ENCODE data around the gene RHOXF2B. TPM values are rescaled to one million over a fixed set of nuclear protein-coding genes. Genes with fewer than 3 reads are reported as not detected.
"Not testable (repeated sequence)": the region's sequence is repeated elsewhere in the genome, so short reads cannot be mapped to it uniquely, and the experiment has no call there.

The RHOXF2B gene
- total and polyA plus RNA-seq, 2 donors (not counting 1 experiment from before 2014, with no cell fraction given), result 0.02 TPM; not detected in 1

- DNase-seq (ENCODE audit: low read depth in 2 of 2), result no peak
- Histone ChIP-seq H4K20me1 (ENCODE audit: control insufficient read depth, extremely low read depth, insufficient read depth, low read length) (no peaks in the 10 kb centered on the region), H3K36me3 (ENCODE audit: control insufficient read depth, insufficient read depth, low read length) (no peaks in the 10 kb centered on the region), H3K4me2 (ENCODE audit: extremely low read depth, insufficient read depth, low read length) (no peak overlapping the region), H3K9me3 (ENCODE audit: control insufficient read depth, insufficient read depth, low read depth, low read length) (no peaks in the 10 kb centered on the region), H3K79me2 (ENCODE audit: control insufficient read depth, insufficient read depth, low read length) (no peaks in the 10 kb centered on the region), H3K4me3 (replicated peaks in 1 of 4; ENCODE audit: control extremely low read depth in 1 of 4, insufficient read depth in 1 of 4, low read depth in 3 of 4, low read length in 4 of 4) (no peak overlapping the region), H3K4me1 (ENCODE audit: control insufficient read depth, extremely low read depth, insufficient read depth, low read length) (no peaks in the 10 kb centered on the region), H3K9ac (ENCODE audit: insufficient read depth, low read length) (no peak overlapping the region), H2AFZ (ENCODE audit: low read length) (no peak overlapping the region), H3K27ac (ENCODE audit: insufficient read depth, low read length) (no peak overlapping the region), H3K27me3 (ENCODE audit: control insufficient read depth, insufficient read depth, low read length) (no peaks in the 10 kb centered on the region)
- no peak for TF ChIP-seq EZH2 (IDR thresholded peaks at IDR 0.05; ENCODE audit: low read length, missing control alignments)
- TF ChIP-seq CTCF (conservative IDR thresholded peaks at IDR 0.05 in 1 of 2, IDR thresholded peaks at IDR 0.05 in 1 of 2; ENCODE audit: low read depth in 1 of 2, low read length in 2 of 2), result no peak
These were observed 12.7 kb upstream of the RHOXF2B start for GRCh38 chrX:120090208-120090607.

DNA sequence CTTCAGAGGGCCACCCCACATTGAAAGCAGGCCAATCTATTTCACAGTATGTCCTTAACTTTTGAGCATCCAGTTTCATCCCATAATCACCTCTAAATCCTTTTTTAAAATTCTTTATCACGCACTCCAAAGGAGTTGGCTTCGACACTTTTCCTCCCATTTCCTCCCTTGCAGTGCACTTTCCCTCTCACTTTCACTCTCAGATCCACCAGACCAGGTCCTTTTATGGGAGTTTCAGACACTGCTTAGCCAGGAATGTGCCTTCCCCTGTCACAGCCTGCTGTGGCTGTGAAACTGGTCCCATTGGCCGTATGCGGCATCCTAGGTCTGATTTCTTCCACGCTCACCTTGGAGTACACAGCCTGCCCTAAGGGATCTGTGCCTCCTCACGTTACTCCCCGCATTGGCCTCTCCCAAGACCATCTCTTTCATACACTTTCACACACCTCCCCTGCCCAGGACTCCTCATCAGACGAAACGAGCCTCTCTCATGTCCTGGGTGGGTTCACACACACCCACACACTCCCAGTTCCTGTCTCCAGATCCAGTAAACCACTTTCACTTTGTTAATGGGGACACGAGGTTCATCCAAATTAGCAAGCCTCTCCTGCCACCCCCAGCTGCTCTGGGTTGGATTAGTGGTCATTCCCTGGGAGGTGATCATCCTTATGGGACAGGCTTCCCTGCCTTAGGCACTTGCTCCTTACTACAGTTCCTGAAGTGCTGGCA is 10.0 kb upstream of the RHOXF2B start:
- no peaks in the 10 kb centered on the region for H3K36me3 ChIP-seq (ENCODE audit: control insufficient read depth, insufficient read depth, low read length)
- peak overlapping the region in 1 of 4 experiments; percentile 7 for H3K4me3 ChIP-seq (replicated peaks in 1 of 4; ENCODE audit: control extremely low read depth in 1 of 4, insufficient read depth in 1 of 4, low read depth in 3 of 4, low read length in 4 of 4)
- no peak overlapping the region for H3K9ac ChIP-seq (ENCODE audit: insufficient read depth, low read length)
- no peak overlapping the region for H3K4me2 ChIP-seq (ENCODE audit: extremely low read depth, insufficient read depth, low read length)
- H3K27ac ChIP-seq (ENCODE audit: insufficient read depth, low read length), result no peak overlapping the region
- no peaks in the 10 kb centered on the region for H3K27me3 ChIP-seq (ENCODE audit: control insufficient read depth, insufficient read depth, low read length)
- no peaks in the 10 kb centered on the region for H3K9me3 ChIP-seq (ENCODE audit: control insufficient read depth, insufficient read depth, low read depth, low read length)
- no peaks in the 10 kb centered on the region for H3K4me1 ChIP-seq (ENCODE audit: control insufficient read depth, extremely low read depth, insufficient read depth, low read length)
- no peaks in the 10 kb centered on the region for H4K20me1 ChIP-seq (ENCODE audit: control insufficient read depth, extremely low read depth, insufficient read depth, low read length)
- TF ChIP-seq CTCF (conservative IDR thresholded peaks at IDR 0.05 in 1 of 2, IDR thresholded peaks at IDR 0.05 in 1 of 2; ENCODE audit: low read depth in 1 of 2, low read length in 2 of 2), result no peak
- TF ChIP-seq EZH2 (IDR thresholded peaks at IDR 0.05; ENCODE audit: low read length, missing control alignments), result no peak
- DNase-seq (ENCODE audit: low read depth in 2 of 2), result no peak
- no peak overlapping the region for H2AFZ ChIP-seq (ENCODE audit: low read length)
- no peaks in the 10 kb centered on the region for H3K79me2 ChIP-seq (ENCODE audit: control insufficient read depth, insufficient read depth, low read length)

- not testable (repeated sequence) for H3K9ac ChIP-seq (ENCODE audit: insufficient read depth, low read length); H3K4me2 ChIP-seq (ENCODE audit: extremely low read depth, insufficient read depth, low read length); DNase-seq (ENCODE audit: low read depth in 2 of 2); H3K4me3 ChIP-seq (replicated peaks in 1 of 4; ENCODE audit: control extremely low read depth in 1 of 4, insufficient read depth in 1 of 4, low read depth in 3 of 4, low read length in 4 of 4); H3K9me3 ChIP-seq (ENCODE audit: control insufficient read depth, insufficient read depth, low read depth, low read length); H3K27ac ChIP-seq (ENCODE audit: insufficient read depth, low read length); H3K27me3 ChIP-seq (ENCODE audit: control insufficient read depth, insufficient read depth, low read length); H2AFZ ChIP-seq (ENCODE audit: low read length); H3K36me3 ChIP-seq (ENCODE audit: control insufficient read depth, insufficient read depth, low read length); H3K79me2 ChIP-seq (ENCODE audit: control insufficient read depth, insufficient read depth, low read length); H4K20me1 ChIP-seq (ENCODE audit: control insufficient read depth, extremely low read depth, insufficient read depth, low read length); H3K4me1 ChIP-seq (ENCODE audit: control insufficient read depth, extremely low read depth, insufficient read depth, low read length)
These were observed 8.2 kb upstream of the RHOXF2B start for GRCh38 chrX:120085553-120086185.

GRCh38 chrX:120066169-120066568 is 11.3 kb downstream of the RHOXF2B start:
- not testable (repeated sequence) for DNase-seq (ENCODE audit: low read depth in 2 of 2); H3K79me2 ChIP-seq (ENCODE audit: control insufficient read depth, insufficient read depth, low read length); H3K27ac ChIP-seq (ENCODE audit: insufficient read depth, low read length); H3K36me3 ChIP-seq (ENCODE audit: control insufficient read depth, insufficient read depth, low read length); H3K9me3 ChIP-seq (ENCODE audit: control insufficient read depth, insufficient read depth, low read depth, low read length); H3K27me3 ChIP-seq (ENCODE audit: control insufficient read depth, insufficient read depth, low read length); H3K4me3 ChIP-seq (replicated peaks in 1 of 4; ENCODE audit: control extremely low read depth in 1 of 4, insufficient read depth in 1 of 4, low read depth in 3 of 4, low read length in 4 of 4); H3K9ac ChIP-seq (ENCODE audit: insufficient read depth, low read length); H4K20me1 ChIP-seq (ENCODE audit: control insufficient read depth, extremely low read depth, insufficient read depth, low read length); H3K4me1 ChIP-seq (ENCODE audit: control insufficient read depth, extremely low read depth, insufficient read depth, low read length); H3K4me2 ChIP-seq (ENCODE audit: extremely low read depth, insufficient read depth, low read length); H2AFZ ChIP-seq (ENCODE audit: low read length)

- H3K79me2 ChIP-seq (ENCODE audit: control insufficient read depth, insufficient read depth, low read length); H3K4me3 ChIP-seq (replicated peaks in 1 of 4; ENCODE audit: control extremely low read depth in 1 of 4, insufficient read depth in 1 of 4, low read depth in 3 of 4, low read length in 4 of 4); H3K27me3 ChIP-seq (ENCODE audit: control insufficient read depth, insufficient read depth, low read length); H3K36me3 ChIP-seq (ENCODE audit: control insufficient read depth, insufficient read depth, low read length); DNase-seq (ENCODE audit: low read depth in 2 of 2); H4K20me1 ChIP-seq (ENCODE audit: control insufficient read depth, extremely low read depth, insufficient read depth, low read length); H3K4me2 ChIP-seq (ENCODE audit: extremely low read depth, insufficient read depth, low read length); H3K27ac ChIP-seq (ENCODE audit: insufficient read depth, low read length); H2AFZ ChIP-seq (ENCODE audit: low read length); H3K9ac ChIP-seq (ENCODE audit: insufficient read depth, low read length); H3K9me3 ChIP-seq (ENCODE audit: control insufficient read depth, insufficient read depth, low read depth, low read length); H3K4me1 ChIP-seq (ENCODE audit: control insufficient read depth, extremely low read depth, insufficient read depth, low read length): not testable (repeated sequence)
These were observed 34.8 kb downstream of the RHOXF2B start for GRCh38 chrX:120042712-120043111.

Measured in fibroblast of lung (primary cell).